SK-N-SH (cell line): ENCODE measurements around the gene SEMA6C. TPM values are rescaled to one million over a fixed set of nuclear protein-coding genes. Genes with fewer than 3 reads are reported as not detected.

Experiments
- CTCF ChIA-PET: fragments of 300-600, 350-600 bp; formaldehyde crosslinking; extraction: SDS; loops from one replicate; lab custom pipeline; 2021; lab: Yijun Ruan, JAX
- POLR2A ChIA-PET: fragments of 350-600 bp; sonication (Branson Sonifier 250); formaldehyde crosslinking; extraction: SDS; loops from one replicate; lab custom pipeline; 2020; ENCODE audit warnings: antibody characterized with exemption, inconsistent platforms; lab: Yijun Ruan, JAX
- DNase-seq: peaks from one replicate; pipeline ENCODE4 v3.0.0; 2012
- H2AFZ ChIP-seq: fragments of 200-600 bp; sonication (generic); 2 replicates; pipeline ENCODE4 v1.8.1; 2016; ENCODE audit warnings: antibody characterized with exemption, mild to moderate bottlenecking, low read depth
- H3F3A ChIP-seq: fragments of 200-600 bp; sonication (generic); replicated peaks from 2 replicates; pipeline ENCODE3; 2016; ENCODE audit warnings: antibody characterized with exemption, mild to moderate bottlenecking; ENCODE audit not compliant: insufficient read depth
- H3K27ac ChIP-seq, 2 experiments: fragments of 200-500 bp in 1 of 2; fragments of 200-600 bp in 1 of 2; sonication (Bioruptor generic) in 1 of 2; sonication (generic), shearing (Covaris generic) in 1 of 2; 2 replicates each; pipeline versions ENCODE4 v1.5.1 to v1.6.1; 2014 to 2016; ENCODE audit warnings: low read depth in 2 of 2, inconsistent platforms in 1 of 2, low read length in 1 of 2, mild to moderate bottlenecking in 1 of 2, mixed read lengths in 1 of 2
- H3K27me3 ChIP-seq: fragments of 200-600 bp; sonication (generic), shearing (Covaris generic); 2 replicates; pipeline ENCODE4 v1.6.1; 2016; ENCODE audit warnings: mixed run types; ENCODE audit not compliant: insufficient read depth
- H3K36me3 ChIP-seq, 2 experiments: fragments of 200-500 bp in 1 of 2; fragments of 200-600 bp in 1 of 2; sonication (Bioruptor generic) in 1 of 2; sonication (generic) in 1 of 2; replicated peaks in 1 of 2; 2 replicates each; pipeline versions ENCODE3 to v1.5.1; 2014 to 2016; ENCODE audit warnings: low read length in 1 of 2, mild to moderate bottlenecking in 1 of 2; ENCODE audit not compliant: insufficient read depth in 2 of 2, control insufficient read depth in 1 of 2
- H3K4me1 ChIP-seq, 2 experiments: fragments of 200-500 bp in 1 of 2; fragments of 200-600 bp in 1 of 2; sonication (Bioruptor generic) in 1 of 2; sonication (generic), shearing (Covaris generic) in 1 of 2; 2 replicates each; pipeline versions ENCODE4 v1.5.1 to v1.6.1; 2014 to 2016; ENCODE audit warnings: low read depth in 1 of 2, low read length in 1 of 2, mixed run types in 1 of 2; ENCODE audit not compliant: insufficient read depth in 2 of 2, control insufficient read depth in 1 of 2
- H3K4me2 ChIP-seq: fragments of 200-600 bp; sonication (generic), shearing (Covaris generic); 2 replicates; pipeline ENCODE4 v1.6.1; 2017; ENCODE audit warnings: mixed run types
- H3K4me3 ChIP-seq, 2 experiments: fragments of 200-500 bp in 1 of 2; fragments of 200-600 bp in 1 of 2; sonication (Bioruptor generic) in 1 of 2; sonication (generic), shearing (Covaris generic) in 1 of 2; 2 replicates each; pipeline versions ENCODE4 v1.5.1 to v1.8.1; 2014 to 2016; ENCODE audit warnings: low read depth in 2 of 2, inconsistent platforms in 1 of 2, low read length in 1 of 2, mild to moderate bottlenecking in 1 of 2, mixed read lengths in 1 of 2, moderate library complexity in 1 of 2
- H3K79me2 ChIP-seq: fragments of 200-600 bp; sonication (generic); 2 replicates; pipeline ENCODE4 v1.8.1; 2017; ENCODE audit warnings: mild to moderate bottlenecking; ENCODE audit not compliant: insufficient read depth
- H3K9ac ChIP-seq: fragments of 200-600 bp; sonication (generic); 2 replicates; pipeline ENCODE4 v1.6.1; 2017; ENCODE audit warnings: mixed run types
- H3K9me2 ChIP-seq: fragments of 200-600 bp; sonication (generic); 2 replicates; pipeline ENCODE4 v1.6.1; 2017; ENCODE audit warnings: mixed run types
- H3K9me3 ChIP-seq: fragments of 200-600 bp; sonication (generic); 2 replicates; pipeline ENCODE4 v1.6.1; 2017; ENCODE audit warnings: mixed run types, mild to moderate bottlenecking, moderate library complexity
- H4K20me1 ChIP-seq: fragments of 200-600 bp; sonication (generic); 2 replicates; pipeline ENCODE4 v1.6.1; 2017; ENCODE audit warnings: mild to moderate bottlenecking, mixed run types; ENCODE audit not compliant: insufficient read depth
- GABPA ChIP-seq: IDR thresholded peaks from 2 replicates; pipeline ENCODE4 v1.4.0; 2012; ENCODE audit warnings: low read depth, mild to moderate bottlenecking
- NFIC ChIP-seq: IDR thresholded peaks from 2 replicates; pipeline ENCODE4 v1.4.0; 2012; ENCODE audit warnings: borderline replicate concordance
- PBX3 ChIP-seq: IDR thresholded peaks from 2 replicates; pipeline ENCODE4; 2012
- RCOR1 ChIP-seq: fragments of 150-350 bp; IDR thresholded peaks from 2 replicates; pipeline ENCODE4 v1.6.1; 2017; ENCODE audit warnings: antibody characterized with exemption, low read length
- REST ChIP-seq: IDR thresholded peaks from 2 replicates; pipeline ENCODE4 v1.6.1; 2012; ENCODE audit warnings: mild to moderate bottlenecking, low read depth, low read length, moderate library complexity
- TAF1 ChIP-seq: IDR thresholded peaks from 2 replicates; pipeline ENCODE4 v1.6.1; 2012; ENCODE audit warnings: low read depth, mild to moderate bottlenecking, low read length, moderate library complexity, borderline replicate concordance
- TCF12 ChIP-seq: IDR thresholded peaks from 2 replicates; pipeline ENCODE4 v1.4.0; 2012
- TEAD4 ChIP-seq: IDR thresholded peaks from 2 replicates; pipeline ENCODE4 v1.4.0; 2012; ENCODE audit warnings: mild to moderate bottlenecking, borderline replicate concordance; ENCODE audit not compliant: insufficient read depth
- USF2 ChIP-seq: fragments of 150-350 bp; IDR thresholded peaks from 2 replicates; pipeline ENCODE4 v1.6.1; 2017; ENCODE audit warnings: antibody characterized with exemption, low read length, low read depth, borderline replicate concordance
- WGBS: methylation state at CpG from one replicate; pipeline ENCODE4 v1.1.6; 2017; ENCODE audit warnings: low lambda C conversion rate; 5-methylcytosine and 5-hydroxymethylcytosine counted together
- polyA plus RNA-seq, 3 experiments: library from polyadenylated mRNA; depleted of rRNA; stranded (reverse); fragments of >200 nt; gene quantifications; 2 replicates each; pipeline ENCODE4 v1.2.3, GENCODE V29; 2012

Gene SEMA6C
- polyA plus RNA-seq, 1 of the 3 experiments (the other 2 are of a cell fraction), result 4.0 TPM

DNA sequence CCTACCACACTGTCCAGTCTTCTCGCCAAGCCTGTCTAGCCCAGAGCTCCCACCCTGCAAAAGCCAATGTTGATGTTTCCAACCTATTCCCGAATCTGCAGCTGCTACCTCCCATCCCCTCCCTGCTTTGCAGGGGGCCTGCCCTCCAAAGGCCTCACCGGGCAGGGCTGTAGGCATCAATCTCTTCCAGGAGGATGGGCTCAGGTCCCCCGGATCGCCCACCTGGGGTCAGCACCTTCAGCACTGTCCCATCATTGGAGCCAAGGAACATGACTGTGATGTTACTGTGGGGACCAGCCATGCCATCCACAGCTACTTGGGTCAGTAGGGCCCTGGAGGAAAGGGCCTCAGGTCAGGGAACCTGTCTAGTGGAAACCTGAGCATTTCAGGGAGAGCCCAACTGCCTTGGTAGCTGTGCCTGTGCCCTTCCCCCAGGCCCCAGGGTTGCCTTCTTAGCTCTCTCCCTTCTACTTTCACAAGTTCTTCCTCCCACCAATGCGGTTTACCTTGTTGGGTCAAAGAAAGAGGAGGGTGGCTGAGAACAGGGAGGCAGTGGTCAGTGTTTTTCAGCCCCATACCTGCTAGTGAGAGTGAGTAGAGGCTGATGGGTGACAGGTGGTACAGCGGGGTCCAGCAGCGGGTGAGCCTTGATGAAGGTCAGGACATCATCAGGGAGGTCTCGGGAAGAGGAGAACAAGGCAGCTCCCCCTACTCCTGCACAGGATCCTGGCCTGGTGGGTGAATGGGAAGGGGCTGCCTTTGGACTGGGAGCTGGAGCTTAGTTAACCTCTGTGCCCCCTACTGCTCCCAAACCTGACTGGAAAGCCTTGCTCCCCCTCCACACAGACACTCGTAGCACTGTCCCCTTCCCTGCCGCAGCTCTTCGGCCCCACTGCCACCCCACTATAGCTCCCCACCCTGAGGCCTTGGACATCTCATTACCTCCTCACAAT lies 10.7 kb downstream of the SEMA6C start:
- H4K20me1 ChIP-seq, result no peaks in the 10 kb centered on the region
- H3K9ac ChIP-seq, result no peak overlapping the region
- ChIA-PET POLR2A (interaction anchor here (0.6 kb wide), 1 partner anchor 408 kb away, joined by 3 read pairs; no protein-coding TSS in a partner anchor), CTCF (interaction anchor here (0.7 to 2.1 kb wide), 3 partner anchors 20 to 36 kb away, joined by 3 to 6 read pairs (median 4); partner anchors contain the start of gene TNFAIP8L2)
- H3K4me2 ChIP-seq, result no peak overlapping the region
- H3K4me3 ChIP-seq, result no peak overlapping the region
- no peak for TF ChIP-seq GABPA
- no peaks in the 10 kb centered on the region for H3K27me3 ChIP-seq
- no peaks in the 10 kb centered on the region for H3K79me2 ChIP-seq
- DNase-seq, result peak; percentile 17
- no peaks in the 10 kb centered on the region for H3K36me3 ChIP-seq
- no peaks in the 10 kb centered on the region for H3K9me3 ChIP-seq
- H3F3A ChIP-seq, result peaks cover under 1% of the 10 kb centered on the region
- no peak overlapping the region for H3K27ac ChIP-seq
- no peaks in the 10 kb centered on the region for H3K9me2 ChIP-seq
- no peak overlapping the region for H2AFZ ChIP-seq
- no peaks in the 10 kb centered on the region for H3K4me1 ChIP-seq
- WGBS, result 88% methylated on average over 11 of the region's 12 CpGs

GRCh38 chr1:151134991-151135390 lies 11.4 kb downstream of the SEMA6C start:
- Histone ChIP-seq H3K9me2 (no peaks in the 10 kb centered on the region), H3K79me2 (no peaks in the 10 kb centered on the region), H3K4me1 (no peaks in the 10 kb centered on the region), H3F3A (peaks cover 7% of the 10 kb centered on the region), H4K20me1 (no peaks in the 10 kb centered on the region)
- no peak for TF ChIP-seq TEAD4
- TF ChIP-seq USF2, result no peak
- TF ChIP-seq TAF1, result no peak
- no peak for TF ChIP-seq REST
- TF ChIP-seq TCF12, result no peak
- no peak for TF ChIP-seq NFIC
- no peak for TF ChIP-seq PBX3
- no peak for TF ChIP-seq RCOR1
- TF ChIP-seq, all 33 proteins: peak for 0
- POLR2A ChIA-PET, result no interaction called here
- Histone ChIP-seq H3K27me3 (no peaks in the 10 kb centered on the region), H2AFZ (no peak overlapping the region), H3K27ac (no peak overlapping the region), H3K9me3 (no peaks in the 10 kb centered on the region), H3K4me2 (no peak overlapping the region), H3K4me3 (no peak overlapping the region), H3K9ac (no peak overlapping the region), H3K36me3 (no peaks in the 10 kb centered on the region)
- no peak for DNase-seq
- CTCF ChIA-PET, result interaction anchor here (0.8 to 2.1 kb wide), 2 partner anchors 21 to 35 kb away, joined by 4 to 6 read pairs; partner anchors contain the start of gene TNFAIP8L2
- WGBS, result 95% methylated on average over 7 of the region's 7 CpGs
